ENCODE measurements around the gene MTERF2.

The MTERF2 gene

GRCh38 chr12:106956048-106956578 is 30.8 kb downstream of the MTERF2 start:
- DNase-seq (ENCODE audit: low spot score): peak; percentile 76
- TF ChIP-seq CTCF (IDR thresholded peaks at IDR 0.05; ENCODE audit: borderline replicate concordance, control extremely low read depth, extremely low read depth, insufficient read depth, missing control alignments): no peak
- in situ Hi-C loops (cut with MboI; ENCODE audit: low sequenced_read_pairs, unreplicated experiment): no loop called here

GRCh38 chr12:106955377-106956047 is 31.4 kb downstream of the MTERF2 start, which contains the start of gene TMEM263:
TMEM263 (plus strand) TSS chr12:106955907; CDS start chr12:106967117, 11,210 bp downstream.
- peak; percentile 99 for DNase-seq (ENCODE audit: low spot score)
- no peak for TF ChIP-seq CTCF (IDR thresholded peaks at IDR 0.05; ENCODE audit: borderline replicate concordance, control extremely low read depth, extremely low read depth, insufficient read depth, missing control alignments)
- in situ Hi-C loops (cut with MboI; ENCODE audit: low sequenced_read_pairs, unreplicated experiment): no loop called here

GRCh38 chr12:106954462-106955376 is 32.2 kb downstream of the MTERF2 start:
- in situ Hi-C loops (cut with MboI; ENCODE audit: low sequenced_read_pairs, unreplicated experiment): no loop called here
- no peak for DNase-seq (ENCODE audit: low spot score)
- no peak for TF ChIP-seq CTCF (IDR thresholded peaks at IDR 0.05; ENCODE audit: borderline replicate concordance, control extremely low read depth, extremely low read depth, insufficient read depth, missing control alignments)

- no peak for TF ChIP-seq CTCF (IDR thresholded peaks at IDR 0.05; ENCODE audit: borderline replicate concordance, control extremely low read depth, extremely low read depth, insufficient read depth, missing control alignments)
- no peak for DNase-seq (ENCODE audit: low spot score)
- in situ Hi-C loops (cut with MboI; ENCODE audit: low sequenced_read_pairs, unreplicated experiment): no loop called here
These were observed 33.3 kb downstream of the MTERF2 start for GRCh38 chr12:106953352-106954250.

GRCh38 chr12:106950591-106950990 is 36.4 kb downstream of the MTERF2 start:
- in situ Hi-C loops (cut with MboI; ENCODE audit: low sequenced_read_pairs, unreplicated experiment): no loop called here
- DNase-seq (ENCODE audit: low spot score): no peak
- TF ChIP-seq CTCF (IDR thresholded peaks at IDR 0.05; ENCODE audit: borderline replicate concordance, control extremely low read depth, extremely low read depth, insufficient read depth, missing control alignments): no peak

- in situ Hi-C loops (cut with MboI; ENCODE audit: low sequenced_read_pairs, unreplicated experiment): no loop called here
- DNase-seq (ENCODE audit: low spot score): no peak
- TF ChIP-seq CTCF (IDR thresholded peaks at IDR 0.05; ENCODE audit: borderline replicate concordance, control extremely low read depth, extremely low read depth, insufficient read depth, missing control alignments): no peak
These were observed 39.5 kb downstream of the MTERF2 start for GRCh38 chr12:106947461-106947860.

Data from GM13976 (cell line).